Astrocyte (in vitro differentiated cells and primary cell): ENCODE data around the gene MYT1. TPM values are rescaled to one million over a fixed set of nuclear protein-coding genes. Genes with fewer than 3 reads are reported as not detected.

Source experiments
- DNase-seq: peaks from one replicate; pipeline ENCODE4 v3.0.0-alpha.2; 2010; ENCODE audit warnings: low read depth
- FAIRE-seq: peaks from 2 replicates; lab custom pipeline; 2011; peaks lifted over from hg19 to GRCh38; lab: Jason Lieb, UNC
- H2AFZ ChIP-seq: 2 replicates; pipeline ENCODE4 v1.6.0; 2012; ENCODE audit warnings: low read depth, low read length, inconsistent platforms
- H3K27ac ChIP-seq: 2 replicates; pipeline ENCODE4 v1.5.1; 2011; ENCODE audit warnings: low read depth, low read length, inconsistent platforms
- H3K27me3 ChIP-seq: 2 replicates; pipeline ENCODE4 v1.6.0; 2011; ENCODE audit warnings: low read length, inconsistent platforms; ENCODE audit not compliant: insufficient read depth
- H3K36me3 ChIP-seq: 2 replicates; pipeline ENCODE4 v1.5.1; 2011; ENCODE audit warnings: low read length, inconsistent platforms; ENCODE audit not compliant: insufficient read depth
- H3K4me1 ChIP-seq: 2 replicates; pipeline ENCODE4 v1.5.1; 2011; ENCODE audit warnings: low read length, inconsistent platforms; ENCODE audit not compliant: insufficient read depth
- H3K4me2 ChIP-seq: 2 replicates; pipeline ENCODE4 v1.6.0; 2012; ENCODE audit warnings: low read length, inconsistent platforms
- H3K4me3 ChIP-seq: 2 replicates; pipeline ENCODE4 v1.5.1; 2011; ENCODE audit warnings: low read depth, mild to moderate bottlenecking, low read length, inconsistent platforms; ENCODE audit not compliant: insufficient read depth
- H3K79me2 ChIP-seq: 2 replicates; pipeline ENCODE4 v1.6.0; 2012; ENCODE audit warnings: mild to moderate bottlenecking, low read length, inconsistent platforms; ENCODE audit not compliant: insufficient read depth
- H3K9ac ChIP-seq: 2 replicates; pipeline ENCODE4 v1.6.0; 2012; ENCODE audit warnings: mild to moderate bottlenecking, low read length, inconsistent platforms
- H3K9me3 ChIP-seq: 2 replicates; pipeline ENCODE4 v1.5.1; 2012; ENCODE audit warnings: low read depth, mild to moderate bottlenecking, low read length, inconsistent platforms; ENCODE audit not compliant: insufficient read depth
- H4K20me1 ChIP-seq: 2 replicates; pipeline ENCODE4 v1.6.0; 2012; ENCODE audit warnings: low read length, inconsistent platforms; ENCODE audit not compliant: insufficient read depth
- H3K27ac Mint-ChIP-seq: one replicate; pipeline ENCODE4 v1.8.0; 2021; ENCODE audit warnings: mild to moderate bottlenecking, mixed read lengths; ENCODE audit not compliant: unreplicated experiment
- H3K27me3 Mint-ChIP-seq: one replicate; pipeline ENCODE4 v1.8.0; 2021; ENCODE audit warnings: low read depth, mixed read lengths; ENCODE audit not compliant: unreplicated experiment
- H3K36me3 Mint-ChIP-seq: one replicate; pipeline ENCODE4 v1.8.0; 2021; ENCODE audit warnings: low read depth, mixed read lengths; ENCODE audit not compliant: unreplicated experiment
- H3K4me1 Mint-ChIP-seq: one replicate; pipeline ENCODE4 v1.8.0; 2021; ENCODE audit warnings: low read depth, mixed read lengths; ENCODE audit not compliant: unreplicated experiment
- H3K4me3 Mint-ChIP-seq: one replicate; pipeline ENCODE4 v1.8.0; 2021; ENCODE audit warnings: mild to moderate bottlenecking, moderate library complexity, mixed read lengths; ENCODE audit not compliant: unreplicated experiment
- H3K9me3 Mint-ChIP-seq: one replicate; pipeline ENCODE4 v1.8.0; 2021; ENCODE audit warnings: mild to moderate bottlenecking, mixed read lengths; ENCODE audit not compliant: unreplicated experiment
- EZH2 ChIP-seq: IDR thresholded peaks from 2 replicates; pipeline ENCODE4 v1.6.1; 2012; ENCODE audit warnings: mild to moderate bottlenecking, low read length, inconsistent platforms; ENCODE audit not compliant: insufficient read depth
- total RNA-seq: library from RNA; stranded (reverse); gene quantifications from 2 replicates; pipeline ENCODE4 v1.2.1, GENCODE V29; 2021
- TF ChIP-seq, protein P1 (sequence below): IDR thresholded peaks from 2 replicates; pipeline ENCODE4 v1.5.1; 2011; ENCODE audit warnings: low read depth, mild to moderate bottlenecking, inconsistent platforms, low read length, moderate library complexity; ENCODE audit not compliant: insufficient read depth

MYT1 gene
- total RNA-seq, 1 donor from 2014 or later: not detected

- Histone ChIP-seq H3K27me3 (peaks cover 2% of the 10 kb centered on the region), H2AFZ (no peak overlapping the region), H3K27ac (no peak overlapping the region), H3K4me1 (no peaks in the 10 kb centered on the region), H4K20me1 (no peaks in the 10 kb centered on the region), H3K4me3 (no peak overlapping the region), H3K9me3 (no peaks in the 10 kb centered on the region), H3K79me2 (no peaks in the 10 kb centered on the region), H3K9ac (no peak overlapping the region), H3K36me3 (no peaks in the 10 kb centered on the region), H3K4me2 (no peak overlapping the region)
- Mint-ChIP-seq H3K27ac (no peak overlapping the region), H3K4me1 (peaks cover 5% of the 10 kb centered on the region), H3K4me3 (no peak overlapping the region), H3K9me3 (peaks cover 13% of the 10 kb centered on the region), H3K27me3 (peaks cover 49% of the 10 kb centered on the region), H3K36me3 (peaks cover 5% of the 10 kb centered on the region)
- FAIRE-seq (no peak), DNase-seq (no peak)
- no peak for TF ChIP-seq EZH2
- TF ChIP-seq, protein P1, sequence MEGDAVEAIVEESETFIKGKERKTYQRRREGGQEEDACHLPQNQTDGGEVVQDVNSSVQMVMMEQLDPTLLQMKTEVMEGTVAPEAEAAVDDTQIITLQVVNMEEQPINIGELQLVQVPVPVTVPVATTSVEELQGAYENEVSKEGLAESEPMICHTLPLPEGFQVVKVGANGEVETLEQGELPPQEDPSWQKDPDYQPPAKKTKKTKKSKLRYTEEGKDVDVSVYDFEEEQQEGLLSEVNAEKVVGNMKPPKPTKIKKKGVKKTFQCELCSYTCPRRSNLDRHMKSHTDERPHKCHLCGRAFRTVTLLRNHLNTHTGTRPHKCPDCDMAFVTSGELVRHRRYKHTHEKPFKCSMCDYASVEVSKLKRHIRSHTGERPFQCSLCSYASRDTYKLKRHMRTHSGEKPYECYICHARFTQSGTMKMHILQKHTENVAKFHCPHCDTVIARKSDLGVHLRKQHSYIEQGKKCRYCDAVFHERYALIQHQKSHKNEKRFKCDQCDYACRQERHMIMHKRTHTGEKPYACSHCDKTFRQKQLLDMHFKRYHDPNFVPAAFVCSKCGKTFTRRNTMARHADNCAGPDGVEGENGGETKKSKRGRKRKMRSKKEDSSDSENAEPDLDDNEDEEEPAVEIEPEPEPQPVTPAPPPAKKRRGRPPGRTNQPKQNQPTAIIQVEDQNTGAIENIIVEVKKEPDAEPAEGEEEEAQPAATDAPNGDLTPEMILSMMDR: no peak
Observed at GRCh38 chr20:64205611-64206026, 41.4 kb downstream of the MYT1 start.

- H3K9me3 Mint-ChIP-seq: peaks cover 9% of the 10 kb centered on the region
- FAIRE-seq: no peak
- Histone ChIP-seq H3K27me3 (peaks cover 2% of the 10 kb centered on the region), H2AFZ (no peak overlapping the region), H3K4me1 (no peaks in the 10 kb centered on the region), H3K4me3 (no peak overlapping the region), H3K27ac (no peak overlapping the region), H3K9me3 (no peaks in the 10 kb centered on the region), H3K79me2 (no peaks in the 10 kb centered on the region), H3K36me3 (no peaks in the 10 kb centered on the region), H4K20me1 (no peaks in the 10 kb centered on the region), H3K4me2 (no peak overlapping the region), H3K9ac (no peak overlapping the region)
- peaks cover 5% of the 10 kb centered on the region for H3K4me1 Mint-ChIP-seq
- DNase-seq: no peak
- peaks cover 51% of the 10 kb centered on the region for H3K27me3 Mint-ChIP-seq
- no peak for TF ChIP-seq EZH2
- H3K36me3 Mint-ChIP-seq: peaks cover 5% of the 10 kb centered on the region
- H3K27ac Mint-ChIP-seq: no peak overlapping the region
- no peak overlapping the region for H3K4me3 Mint-ChIP-seq
Observed at GRCh38 chr20:64206614-64207013, 42.4 kb downstream of the MYT1 start.

DNA sequence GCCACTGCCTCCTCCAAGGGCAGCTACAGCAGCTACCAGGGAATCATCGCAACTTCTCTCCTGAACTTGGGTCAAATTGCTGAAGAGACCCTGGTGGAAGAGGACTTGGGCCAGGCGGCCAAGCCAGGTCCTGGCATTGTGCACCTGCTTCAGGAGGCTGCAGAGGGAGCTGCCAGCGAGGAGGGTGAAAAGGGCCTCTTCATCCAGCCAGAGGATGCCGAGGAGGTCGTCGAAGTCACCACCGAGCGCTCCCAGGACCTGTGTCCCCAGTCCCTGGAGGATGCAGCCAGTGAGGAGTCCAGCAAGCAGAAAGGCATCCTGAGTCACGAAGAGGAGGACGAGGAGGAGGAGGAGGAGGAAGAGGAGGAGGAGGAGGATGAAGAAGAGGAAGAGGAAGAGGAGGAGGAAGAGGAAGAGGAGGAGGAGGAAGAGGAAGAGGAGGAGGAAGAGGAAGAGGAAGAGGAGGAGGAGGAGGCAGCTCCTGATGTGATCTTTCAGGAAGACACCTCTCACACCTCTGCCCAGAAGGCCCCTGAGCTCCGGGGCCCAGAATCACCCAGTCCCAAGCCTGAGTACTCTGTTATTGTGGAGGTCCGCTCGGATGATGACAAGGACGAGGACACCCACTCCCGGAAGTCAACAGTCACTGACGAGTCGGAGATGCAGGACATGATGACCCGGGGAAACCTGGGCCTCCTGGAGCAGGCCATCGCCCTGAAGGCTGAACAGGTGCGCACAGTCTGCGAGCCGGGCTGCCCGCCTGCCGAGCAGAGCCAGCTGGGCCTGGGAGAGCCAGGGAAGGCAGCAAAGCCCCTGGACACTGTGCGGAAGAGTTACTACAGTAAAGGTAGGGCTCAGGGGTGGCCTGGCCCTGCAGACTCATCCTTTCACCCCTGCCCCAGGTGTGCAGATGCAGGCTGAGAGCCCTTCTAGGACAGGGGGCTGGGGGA, 43.7 kb downstream of the MYT1 start:
- no peak for FAIRE-seq

More for the DNA sequence above, 43.7 kb downstream of the MYT1 start:
- Histone ChIP-seq H3K9ac (no peak overlapping the region), H3K27me3 (peaks cover 2% of the 10 kb centered on the region), H4K20me1 (no peaks in the 10 kb centered on the region), H3K27ac (no peak overlapping the region), H3K4me2 (no peak overlapping the region), H2AFZ (no peak overlapping the region), H3K4me3 (no peak overlapping the region), H3K9me3 (no peaks in the 10 kb centered on the region), H3K79me2 (no peaks in the 10 kb centered on the region), H3K36me3 (no peaks in the 10 kb centered on the region), H3K4me1 (no peaks in the 10 kb centered on the region)
- Mint-ChIP-seq H3K36me3 (peaks cover 5% of the 10 kb centered on the region), H3K27ac (no peak overlapping the region), H3K27me3 (peaks cover 47% of the 10 kb centered on the region), H3K4me1 (peaks cover 7% of the 10 kb centered on the region), H3K9me3 (peaks cover 4% of the 10 kb centered on the region), H3K4me3 (no peak overlapping the region)
- TF ChIP-seq, protein P1: no peak
- TF ChIP-seq EZH2: no peak
- DNase-seq: no peak
